ENCODE results near the gene CIB2. TPM values are rescaled to one million over a fixed set of nuclear protein-coding genes. Genes with fewer than 3 reads are reported as not detected.

Gene CIB2
- total RNA-seq, 1 experiment from 2014 or later, result 17.3 TPM

- no peak for ATAC-seq
- no TSS peak for BruUV-seq (replicated peaks)
These were observed 2.0 kb downstream of the CIB2 start for GRCh38 chr15:78129077-78129750.

GRCh38 chr15:78127882-78128281, 3.4 kb downstream of the CIB2 start:
- ATAC-seq (no peak), DNase-seq (ENCODE audit: low read depth, low spot score) (no peak)
- Histone ChIP-seq H3K27ac (ENCODE audit: low read depth, low read length) (no peak overlapping the region), H3K9me2 (ENCODE audit: insufficient read depth) (no peaks in the 10 kb centered on the region), H3K79me2 (ENCODE audit: insufficient read depth, low read length) (no peaks in the 10 kb centered on the region), H3K36me3 (ENCODE audit: control insufficient read depth in 1 of 2, insufficient read depth in 2 of 2, low read length in 2 of 2) (no peaks in the 10 kb centered on the region), H3K4me1 (ENCODE audit: control insufficient read depth in 1 of 2, insufficient read depth in 2 of 2, low read length in 2 of 2) (peaks cover 15 to 35% of the 10 kb centered on the region in 2 experiments; a peak in 3 of 4 replicates), H3K27me3 (ENCODE audit: insufficient read depth, low read length) (no peaks in the 10 kb centered on the region), H3K9me3 (ENCODE audit: control insufficient read depth in 1 of 2, insufficient read depth in 1 of 2, low read depth in 1 of 2, low read length in 2 of 2) (no peaks in the 10 kb centered on the region), H3K4me2 (ENCODE audit: low read length) (no peak overlapping the region), H3K9ac (ENCODE audit: low read length) (no peak overlapping the region), H3K4me3 (replicated peaks in 1 of 2; ENCODE audit: low read depth in 1 of 2, low read length in 2 of 2) (no peak overlapping the region), H4K20me1 (ENCODE audit: insufficient read depth) (no peaks in the 10 kb centered on the region), H2AFZ (ENCODE audit: low read depth, low read length, poor library complexity, severe bottlenecking) (no peak overlapping the region)
- TF ChIP-seq CEBPB (IDR thresholded peaks at IDR 0.05; ENCODE audit: low read depth), result no peak
- no peak for TF ChIP-seq EGR1 (IDR thresholded peaks at IDR 0.05; ENCODE audit: low read depth)
- no peak for TF ChIP-seq RAD21 (IDR thresholded peaks at IDR 0.05; ENCODE audit: low read depth)
- no peak for TF ChIP-seq MAX (IDR thresholded peaks at IDR 0.05)
- no peak for TF ChIP-seq ZFX (IDR thresholded peaks at IDR 0.05)
- no peak for TF ChIP-seq REST (IDR thresholded peaks at IDR 0.05; ENCODE audit: low read depth)
- TF ChIP-seq SRF (IDR thresholded peaks at IDR 0.05; ENCODE audit: low read depth), result no peak
- no peak for TF ChIP-seq YY1 (IDR thresholded peaks at IDR 0.05; ENCODE audit: extremely low read depth, insufficient replicate concordance, low read depth, low read length)
- TF ChIP-seq EZH2phosphoT487 (IDR thresholded peaks at IDR 0.05; ENCODE audit: borderline replicate concordance), result no peak
- no peak for TF ChIP-seq EZH2 (IDR thresholded peaks at IDR 0.05)
- ChIA-PET CTCF (no interaction called here), RAD21 (ENCODE audit: low non-redundant PET in 1 of 2, low total read pairs in 2 of 2, uncharacterized antibody in 2 of 2, unreplicated experiment in 2 of 2) (no interaction called here), POLR2A (no interaction called here)
- BruUV-seq (replicated peaks), result no TSS peak
- intact Hi-C loops (cut with micrococcal nuclease), result no loop called here

More at GRCh38 chr15:78129077-78129750, 2.0 kb downstream of the CIB2 start:
- H3K79me2 ChIP-seq (ENCODE audit: insufficient read depth, low read length), result no peaks in the 10 kb centered on the region
- no peak for DNase-seq (ENCODE audit: low read depth, low spot score)
- peaks cover 15 to 45% of the 10 kb centered on the region in 2 experiments; a peak in 3 of 4 replicates for H3K4me1 ChIP-seq (ENCODE audit: control insufficient read depth in 1 of 2, insufficient read depth in 2 of 2, low read length in 2 of 2)
- H4K20me1 ChIP-seq (ENCODE audit: insufficient read depth), result no peaks in the 10 kb centered on the region
- peak overlapping the region; percentile 25 for H3K4me2 ChIP-seq (ENCODE audit: low read length)
- intact Hi-C loops (cut with micrococcal nuclease), result no loop called here
- H3K27ac ChIP-seq (ENCODE audit: low read depth, low read length), result peak overlapping the region; percentile 16; the same call in 1 of the 2 replicates
- H3K36me3 ChIP-seq (ENCODE audit: control insufficient read depth in 1 of 2, insufficient read depth in 2 of 2, low read length in 2 of 2), result no peaks in the 10 kb centered on the region
- H2AFZ ChIP-seq (ENCODE audit: low read depth, low read length, poor library complexity, severe bottlenecking), result no peak overlapping the region
- H3K9me3 ChIP-seq (ENCODE audit: control insufficient read depth in 1 of 2, insufficient read depth in 1 of 2, low read depth in 1 of 2, low read length in 2 of 2), result no peaks in the 10 kb centered on the region
- H3K9me2 ChIP-seq (ENCODE audit: insufficient read depth), result no peaks in the 10 kb centered on the region
- ChIA-PET CTCF (interaction anchor here (1.2 kb wide), 1 partner anchor 16 kb away, joined by 4 read pairs; no protein-coding TSS in a partner anchor), RAD21 (ENCODE audit: low non-redundant PET in 1 of 2, low total read pairs in 2 of 2, uncharacterized antibody in 2 of 2, unreplicated experiment in 2 of 2) (no interaction called here), POLR2A (no interaction called here)
- H3K4me3 ChIP-seq (replicated peaks in 1 of 2; ENCODE audit: low read depth in 1 of 2, low read length in 2 of 2), result no peak overlapping the region
- no peak overlapping the region for H3K9ac ChIP-seq (ENCODE audit: low read length)
- no peaks in the 10 kb centered on the region for H3K27me3 ChIP-seq (ENCODE audit: insufficient read depth, low read length)
- no peak for TF ChIP-seq EZH2phosphoT487 (IDR thresholded peaks at IDR 0.05; ENCODE audit: borderline replicate concordance)

All from HCT116 (cell line).